GM23338 (cell line): ENCODE results near the gene INHBC.

Experiments
- CREB1 ChIP-seq: fragments of 250-450 bp; sonication (Bioruptor Pico); IDR thresholded peaks from 2 replicates; pipeline ENCODE4 v1.5.0; 2020; ENCODE audit warnings: low read depth, mild to moderate bottlenecking, moderate library complexity
- EZH2 ChIP-seq: fragments of 200-600 bp; sonication (generic); IDR thresholded peaks from one replicate; pipeline ENCODE4 v1.8.0; 2017; ENCODE audit warnings: antibody characterized with exemption, mild to moderate bottlenecking, low read depth; ENCODE audit not compliant: unreplicated experiment
- EZH2phosphoT487 ChIP-seq: fragments of 200-600 bp; sonication (generic); IDR thresholded peaks from one replicate; pipeline ENCODE4 v1.8.1; 2018; ENCODE audit warnings: antibody characterized with exemption; ENCODE audit not compliant: unreplicated experiment
- JUNB ChIP-seq: IDR thresholded peaks from one replicate; pipeline ENCODE4 v1.6.1; 2016; ENCODE audit warnings: antibody characterized with exemption; ENCODE audit not compliant: unreplicated experiment
- NANOG ChIP-seq: IDR thresholded peaks from 2 replicates; pipeline ENCODE4 v1.6.1; 2016; ENCODE audit warnings: antibody characterized with exemption, borderline replicate concordance
- POLR2AphosphoS5 ChIP-seq: IDR thresholded peaks from 2 replicates; pipeline ENCODE4 v1.6.1; 2016; ENCODE audit warnings: antibody characterized with exemption, low read depth
- STAT1 ChIP-seq: IDR thresholded peaks from one replicate; pipeline ENCODE4 v1.6.1; 2016; ENCODE audit warnings: antibody characterized with exemption; ENCODE audit not compliant: unreplicated experiment
- ZNF114 ChIP-seq: fragments of 250-450 bp; sonication (Bioruptor Pico); IDR thresholded peaks from 2 replicates; pipeline ENCODE4 v1.5.0; 2020; ENCODE audit warnings: mild to moderate bottlenecking, moderate library complexity
- ZNF331 ChIP-seq: fragments of 250-450 bp; sonication (Bioruptor Pico); IDR thresholded peaks from 2 replicates; pipeline ENCODE4 v1.5.0; 2020; ENCODE audit warnings: low read depth, mild to moderate bottlenecking, moderate library complexity
- TF ChIP-seq, protein P1 (sequence below), 2 experiments: fragments of 200-600 bp in 1 of 2; sonication (generic) in 1 of 2; conservative IDR thresholded peaks; 2 replicates each; pipeline versions ENCODE4 v1.5.1 to v1.6.1; 2016 to 2017; ENCODE audit warnings: antibody characterized with exemption in 2 of 2, low read depth in 2 of 2, mild to moderate bottlenecking in 2 of 2, moderate library complexity in 1 of 2
- TF ChIP-seq, protein P2 (sequence below): IDR thresholded peaks from one replicate; pipeline ENCODE4 v1.6.1; 2018; ENCODE audit warnings: antibody characterized with exemption; ENCODE audit not compliant: unreplicated experiment
- TF ChIP-seq, protein P3 (sequence below): IDR thresholded peaks from 2 replicates; pipeline ENCODE4 v1.6.1; 2016; ENCODE audit warnings: antibody characterized with exemption
- TF ChIP-seq, protein P4 (sequence below): fragments of 250-450 bp; sonication (Bioruptor Pico); IDR thresholded peaks from 2 replicates; pipeline ENCODE4 v1.5.0; 2020; ENCODE audit warnings: mild to moderate bottlenecking, moderate library complexity

DNA sequence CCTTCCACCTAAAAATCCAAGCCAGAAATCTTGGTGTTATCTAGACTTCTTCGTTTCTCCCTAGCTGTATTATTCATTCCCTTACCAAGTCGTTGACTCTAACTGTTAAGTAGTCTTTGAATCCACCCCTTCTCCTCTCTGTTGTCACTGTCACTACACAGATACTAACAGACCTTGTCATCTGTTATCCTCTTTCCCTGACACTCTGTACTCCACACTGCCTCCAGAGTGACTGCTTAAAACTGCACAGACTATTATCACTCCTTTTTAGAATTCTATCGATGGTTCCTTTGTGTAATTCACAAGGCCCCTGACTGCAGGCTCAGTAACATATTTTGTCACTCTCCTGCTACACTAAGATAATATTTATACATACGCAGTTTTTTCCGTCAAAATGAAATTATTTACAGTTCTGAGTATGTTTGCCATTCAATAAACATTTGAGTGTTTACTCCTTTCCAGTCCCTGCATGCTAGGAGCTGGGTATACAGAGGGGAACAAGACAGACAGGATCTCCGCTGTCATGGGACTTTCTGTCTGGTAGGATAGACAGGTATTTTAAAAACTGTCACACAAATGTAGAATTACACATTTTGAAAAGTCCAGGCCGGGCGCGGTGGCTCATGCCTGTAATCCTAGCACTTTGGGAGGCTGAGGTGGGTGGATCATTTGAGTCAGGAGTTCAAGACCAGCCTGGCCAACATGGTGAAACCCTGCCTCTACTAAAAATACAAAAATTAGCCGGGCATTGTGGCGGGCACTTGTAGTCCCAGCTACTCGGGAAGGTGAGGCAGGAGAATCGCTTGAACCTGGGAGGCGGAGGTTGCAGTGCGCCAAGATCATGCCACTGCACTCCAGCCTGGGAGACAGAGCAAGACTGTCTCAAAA is 57.1 kb downstream of the INHBC start:
- TF ChIP-seq EZH2 (no peak), EZH2phosphoT487 (no peak), POLR2AphosphoS5 (no peak), JUNB (no peak), CREB1 (CRISPR knock-in tag) (no peak), ZNF114 (CRISPR knock-in tag) (no peak), ZNF331 (no peak), NANOG (no peak), STAT1 (no peak)
- TF ChIP-seq, protein P1, sequence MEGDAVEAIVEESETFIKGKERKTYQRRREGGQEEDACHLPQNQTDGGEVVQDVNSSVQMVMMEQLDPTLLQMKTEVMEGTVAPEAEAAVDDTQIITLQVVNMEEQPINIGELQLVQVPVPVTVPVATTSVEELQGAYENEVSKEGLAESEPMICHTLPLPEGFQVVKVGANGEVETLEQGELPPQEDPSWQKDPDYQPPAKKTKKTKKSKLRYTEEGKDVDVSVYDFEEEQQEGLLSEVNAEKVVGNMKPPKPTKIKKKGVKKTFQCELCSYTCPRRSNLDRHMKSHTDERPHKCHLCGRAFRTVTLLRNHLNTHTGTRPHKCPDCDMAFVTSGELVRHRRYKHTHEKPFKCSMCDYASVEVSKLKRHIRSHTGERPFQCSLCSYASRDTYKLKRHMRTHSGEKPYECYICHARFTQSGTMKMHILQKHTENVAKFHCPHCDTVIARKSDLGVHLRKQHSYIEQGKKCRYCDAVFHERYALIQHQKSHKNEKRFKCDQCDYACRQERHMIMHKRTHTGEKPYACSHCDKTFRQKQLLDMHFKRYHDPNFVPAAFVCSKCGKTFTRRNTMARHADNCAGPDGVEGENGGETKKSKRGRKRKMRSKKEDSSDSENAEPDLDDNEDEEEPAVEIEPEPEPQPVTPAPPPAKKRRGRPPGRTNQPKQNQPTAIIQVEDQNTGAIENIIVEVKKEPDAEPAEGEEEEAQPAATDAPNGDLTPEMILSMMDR (conservative IDR thresholded peaks at IDR 0.05; ENCODE audit: low read depth in 2 of 2), result peak in 1 of 2 experiments; percentile 25; a peak in 1 of 4 replicates
- TF ChIP-seq, protein P2, sequence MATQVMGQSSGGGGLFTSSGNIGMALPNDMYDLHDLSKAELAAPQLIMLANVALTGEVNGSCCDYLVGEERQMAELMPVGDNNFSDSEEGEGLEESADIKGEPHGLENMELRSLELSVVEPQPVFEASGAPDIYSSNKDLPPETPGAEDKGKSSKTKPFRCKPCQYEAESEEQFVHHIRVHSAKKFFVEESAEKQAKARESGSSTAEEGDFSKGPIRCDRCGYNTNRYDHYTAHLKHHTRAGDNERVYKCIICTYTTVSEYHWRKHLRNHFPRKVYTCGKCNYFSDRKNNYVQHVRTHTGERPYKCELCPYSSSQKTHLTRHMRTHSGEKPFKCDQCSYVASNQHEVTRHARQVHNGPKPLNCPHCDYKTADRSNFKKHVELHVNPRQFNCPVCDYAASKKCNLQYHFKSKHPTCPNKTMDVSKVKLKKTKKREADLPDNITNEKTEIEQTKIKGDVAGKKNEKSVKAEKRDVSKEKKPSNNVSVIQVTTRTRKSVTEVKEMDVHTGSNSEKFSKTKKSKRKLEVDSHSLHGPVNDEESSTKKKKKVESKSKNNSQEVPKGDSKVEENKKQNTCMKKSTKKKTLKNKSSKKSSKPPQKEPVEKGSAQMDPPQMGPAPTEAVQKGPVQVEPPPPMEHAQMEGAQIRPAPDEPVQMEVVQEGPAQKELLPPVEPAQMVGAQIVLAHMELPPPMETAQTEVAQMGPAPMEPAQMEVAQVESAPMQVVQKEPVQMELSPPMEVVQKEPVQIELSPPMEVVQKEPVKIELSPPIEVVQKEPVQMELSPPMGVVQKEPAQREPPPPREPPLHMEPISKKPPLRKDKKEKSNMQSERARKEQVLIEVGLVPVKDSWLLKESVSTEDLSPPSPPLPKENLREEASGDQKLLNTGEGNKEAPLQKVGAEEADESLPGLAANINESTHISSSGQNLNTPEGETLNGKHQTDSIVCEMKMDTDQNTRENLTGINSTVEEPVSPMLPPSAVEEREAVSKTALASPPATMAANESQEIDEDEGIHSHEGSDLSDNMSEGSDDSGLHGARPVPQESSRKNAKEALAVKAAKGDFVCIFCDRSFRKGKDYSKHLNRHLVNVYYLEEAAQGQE, result no peak
- TF ChIP-seq, protein P3, sequence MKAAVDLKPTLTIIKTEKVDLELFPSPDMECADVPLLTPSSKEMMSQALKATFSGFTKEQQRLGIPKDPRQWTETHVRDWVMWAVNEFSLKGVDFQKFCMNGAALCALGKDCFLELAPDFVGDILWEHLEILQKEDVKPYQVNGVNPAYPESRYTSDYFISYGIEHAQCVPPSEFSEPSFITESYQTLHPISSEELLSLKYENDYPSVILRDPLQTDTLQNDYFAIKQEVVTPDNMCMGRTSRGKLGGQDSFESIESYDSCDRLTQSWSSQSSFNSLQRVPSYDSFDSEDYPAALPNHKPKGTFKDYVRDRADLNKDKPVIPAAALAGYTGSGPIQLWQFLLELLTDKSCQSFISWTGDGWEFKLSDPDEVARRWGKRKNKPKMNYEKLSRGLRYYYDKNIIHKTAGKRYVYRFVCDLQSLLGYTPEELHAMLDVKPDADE, result no peak
- TF ChIP-seq, protein P4, sequence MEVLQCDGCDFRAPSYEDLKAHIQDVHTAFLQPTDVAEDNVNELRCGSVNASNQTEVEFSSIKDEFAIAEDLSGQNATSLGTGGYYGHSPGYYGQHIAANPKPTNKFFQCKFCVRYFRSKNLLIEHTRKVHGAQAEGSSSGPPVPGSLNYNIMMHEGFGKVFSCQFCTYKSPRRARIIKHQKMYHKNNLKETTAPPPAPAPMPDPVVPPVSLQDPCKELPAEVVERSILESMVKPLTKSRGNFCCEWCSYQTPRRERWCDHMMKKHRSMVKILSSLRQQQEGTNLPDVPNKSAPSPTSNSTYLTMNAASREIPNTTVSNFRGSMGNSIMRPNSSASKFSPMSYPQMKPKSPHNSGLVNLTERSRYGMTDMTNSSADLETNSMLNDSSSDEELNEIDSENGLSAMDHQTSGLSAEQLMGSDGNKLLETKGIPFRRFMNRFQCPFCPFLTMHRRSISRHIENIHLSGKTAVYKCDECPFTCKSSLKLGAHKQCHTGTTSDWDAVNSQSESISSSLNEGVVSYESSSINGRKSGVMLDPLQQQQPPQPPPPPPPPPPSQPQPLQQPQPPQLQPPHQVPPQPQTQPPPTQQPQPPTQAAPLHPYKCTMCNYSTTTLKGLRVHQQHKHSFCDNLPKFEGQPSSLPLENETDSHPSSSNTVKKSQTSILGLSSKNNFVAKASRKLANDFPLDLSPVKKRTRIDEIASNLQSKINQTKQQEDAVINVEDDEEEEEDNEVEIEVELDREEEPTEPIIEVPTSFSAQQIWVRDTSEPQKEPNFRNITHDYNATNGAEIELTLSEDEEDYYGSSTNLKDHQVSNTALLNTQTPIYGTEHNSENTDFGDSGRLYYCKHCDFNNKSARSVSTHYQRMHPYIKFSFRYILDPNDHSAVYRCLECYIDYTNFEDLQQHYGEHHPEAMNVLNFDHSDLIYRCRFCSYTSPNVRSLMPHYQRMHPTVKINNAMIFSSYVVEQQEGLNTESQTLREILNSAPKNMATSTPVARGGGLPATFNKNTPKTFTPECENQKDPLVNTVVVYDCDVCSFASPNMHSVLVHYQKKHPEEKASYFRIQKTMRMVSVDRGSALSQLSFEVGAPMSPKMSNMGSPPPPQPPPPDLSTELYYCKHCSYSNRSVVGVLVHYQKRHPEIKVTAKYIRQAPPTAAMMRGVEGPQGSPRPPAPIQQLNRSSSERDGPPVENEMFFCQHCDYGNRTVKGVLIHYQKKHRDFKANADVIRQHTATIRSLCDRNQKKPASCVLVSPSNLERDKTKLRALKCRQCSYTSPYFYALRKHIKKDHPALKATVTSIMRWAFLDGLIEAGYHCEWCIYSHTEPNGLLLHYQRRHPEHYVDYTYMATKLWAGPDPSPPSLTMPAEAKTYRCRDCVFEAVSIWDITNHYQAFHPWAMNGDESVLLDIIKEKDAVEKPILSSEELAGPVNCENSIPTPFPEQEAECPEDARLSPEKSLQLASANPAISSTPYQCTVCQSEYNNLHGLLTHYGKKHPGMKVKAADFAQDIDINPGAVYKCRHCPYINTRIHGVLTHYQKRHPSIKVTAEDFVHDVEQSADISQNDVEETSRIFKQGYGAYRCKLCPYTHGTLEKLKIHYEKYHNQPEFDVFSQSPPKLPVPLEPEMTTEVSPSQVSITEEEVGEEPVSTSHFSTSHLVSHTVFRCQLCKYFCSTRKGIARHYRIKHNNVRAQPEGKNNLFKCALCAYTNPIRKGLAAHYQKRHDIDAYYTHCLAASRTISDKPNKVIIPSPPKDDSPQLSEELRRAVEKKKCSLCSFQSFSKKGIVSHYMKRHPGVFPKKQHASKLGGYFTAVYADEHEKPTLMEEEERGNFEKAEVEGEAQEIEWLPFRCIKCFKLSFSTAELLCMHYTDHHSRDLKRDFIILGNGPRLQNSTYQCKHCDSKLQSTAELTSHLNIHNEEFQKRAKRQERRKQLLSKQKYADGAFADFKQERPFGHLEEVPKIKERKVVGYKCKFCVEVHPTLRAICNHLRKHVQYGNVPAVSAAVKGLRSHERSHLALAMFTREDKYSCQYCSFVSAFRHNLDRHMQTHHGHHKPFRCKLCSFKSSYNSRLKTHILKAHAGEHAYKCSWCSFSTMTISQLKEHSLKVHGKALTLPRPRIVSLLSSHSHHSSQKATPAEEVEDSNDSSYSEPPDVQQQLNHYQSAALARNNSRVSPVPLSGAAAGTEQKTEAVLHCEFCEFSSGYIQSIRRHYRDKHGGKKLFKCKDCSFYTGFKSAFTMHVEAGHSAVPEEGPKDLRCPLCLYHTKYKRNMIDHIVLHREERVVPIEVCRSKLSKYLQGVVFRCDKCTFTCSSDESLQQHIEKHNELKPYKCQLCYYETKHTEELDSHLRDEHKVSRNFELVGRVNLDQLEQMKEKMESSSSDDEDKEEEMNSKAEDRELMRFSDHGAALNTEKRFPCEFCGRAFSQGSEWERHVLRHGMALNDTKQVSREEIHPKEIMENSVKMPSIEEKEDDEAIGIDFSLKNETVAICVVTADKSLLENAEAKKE (CRISPR knock-in tag), result no peak
